Smooth muscle cell (in vitro differentiated cells): ENCODE results near the gene PLXNB3. TPM values are rescaled to one million over a fixed set of nuclear protein-coding genes. Genes with fewer than 3 reads are reported as not detected.

Experiments
- DNase-seq: peaks from one replicate; lab custom pipeline; 2025; ENCODE audit not compliant: unreplicated experiment; lab: John Stamatoyannopoulos, UW
- H2AFZ ChIP-seq: fragments of 200-600 bp; sonication (generic); 2 replicates; pipeline ENCODE4 v1.6.0; 2016; ENCODE audit warnings: antibody characterized with exemption, low read depth, mild to moderate bottlenecking
- H3F3A ChIP-seq: fragments of 200-600 bp; sonication (generic); 2 replicates; pipeline ENCODE4 v1.6.0; 2017; ENCODE audit warnings: antibody characterized with exemption, low read depth
- H3K27ac ChIP-seq: fragments of 200-600 bp; sonication (generic); 2 replicates; pipeline ENCODE4 v1.5.1; 2016; ENCODE audit warnings: low read depth, mild to moderate bottlenecking
- H3K27me3 ChIP-seq: fragments of 200-600 bp; sonication (generic); 2 replicates; pipeline ENCODE4 v1.6.1; 2016; ENCODE audit warnings: low read depth, mild to moderate bottlenecking
- H3K36me3 ChIP-seq: fragments of 200-600 bp; sonication (generic); 2 replicates; pipeline ENCODE4 v1.5.1; 2016; ENCODE audit warnings: low read depth
- H3K4me1 ChIP-seq: fragments of 200-600 bp; sonication (generic); 2 replicates; pipeline ENCODE4 v1.5.1; 2016; ENCODE audit warnings: low read depth
- H3K4me2 ChIP-seq: fragments of 200-600 bp; sonication (generic); 2 replicates; pipeline ENCODE4 v1.6.0; 2016; ENCODE audit warnings: mild to moderate bottlenecking
- H3K4me3 ChIP-seq: fragments of 200-600 bp; sonication (generic); 2 replicates; pipeline ENCODE4 v1.5.1; 2016; ENCODE audit warnings: mild to moderate bottlenecking
- H3K79me2 ChIP-seq: fragments of 200-600 bp; sonication (generic); 2 replicates; pipeline ENCODE4 v1.6.0; 2016; ENCODE audit warnings: low read depth, mild to moderate bottlenecking
- H3K9ac ChIP-seq: fragments of 200-600 bp; sonication (generic); 2 replicates; pipeline ENCODE4 v1.6.0; 2016; ENCODE audit warnings: low read depth
- H3K9me3 ChIP-seq: fragments of 200-600 bp; sonication (generic); replicated peaks from 2 replicates; pipeline ENCODE4 v1.5.1; 2016; ENCODE audit warnings: low read depth
- H4K20me1 ChIP-seq: fragments of 200-600 bp; sonication (generic); 2 replicates; pipeline ENCODE4 v1.6.0; 2016; ENCODE audit warnings: low read depth
- CTCF ChIP-seq: fragments of 200-600 bp; sonication (generic); IDR thresholded peaks from 2 replicates; pipeline ENCODE4 v1.5.1; 2017; ENCODE audit warnings: borderline replicate concordance, mild to moderate bottlenecking, antibody characterized with exemption; ENCODE audit not compliant: insufficient read depth, poor library complexity, severe bottlenecking
- WGBS: methylation state at CpG from one replicate; pipeline ENCODE4 v1.1.7; 2016; ENCODE audit warnings: low lambda C conversion rate; 5-methylcytosine and 5-hydroxymethylcytosine counted together
- polyA plus RNA-seq: library from polyadenylated mRNA; unstranded; fragments of >200 nt; fragmentation: Nextera tagmentation; extraction: Ambion mirVana; gene quantifications from 2 replicates; pipeline ENCODE4 v1.2.1, GENCODE V29; 2016
- total RNA-seq: library from RNA; depleted of rRNA; stranded (reverse); fragments of >200 nt; gene quantifications from 2 replicates; pipeline ENCODE4 v1.2.3, GENCODE V29; 2014

The PLXNB3 gene
- total and polyA plus RNA-seq, 2 experiments from 2014 or later, result 0.58 to 3.9 TPM

GRCh38 chrX:153786669-153787068 lies 22.6 kb downstream of the PLXNB3 start:
- Histone ChIP-seq H3K27ac (no peak overlapping the region), H3K9me3 (no peaks in the 10 kb centered on the region), H3K4me2 (no peak overlapping the region), H3K27me3 (no peaks in the 10 kb centered on the region), H3K4me1 (no peaks in the 10 kb centered on the region), H3K36me3 (no peaks in the 10 kb centered on the region), H3F3A (no peaks in the 10 kb centered on the region), H2AFZ (no peak overlapping the region), H4K20me1 (no peaks in the 10 kb centered on the region), H3K4me3 (no peak overlapping the region), H3K79me2 (peaks cover 7% of the 10 kb centered on the region), H3K9ac (no peak overlapping the region)
- no peak for TF ChIP-seq CTCF
- WGBS, result 95% methylated on average over 15 of the region's 15 CpGs
- no peak for DNase-seq

GRCh38 chrX:153789654-153790053 lies 25.6 kb downstream of the PLXNB3 start:
- Histone ChIP-seq H3K27me3 (no peaks in the 10 kb centered on the region), H3K27ac (no peak overlapping the region), H4K20me1 (no peaks in the 10 kb centered on the region), H3F3A (no peaks in the 10 kb centered on the region), H2AFZ (no peak overlapping the region), H3K4me2 (no peak overlapping the region), H3K4me3 (no peak overlapping the region), H3K79me2 (peaks cover 20% of the 10 kb centered on the region), H3K4me1 (no peaks in the 10 kb centered on the region), H3K9ac (no peak overlapping the region), H3K36me3 (no peaks in the 10 kb centered on the region), H3K9me3 (no peaks in the 10 kb centered on the region)
- TF ChIP-seq CTCF, result no peak
- DNase-seq, result no peak
- 92% methylated on average over 12 of the region's 12 CpGs for WGBS

GRCh38 chrX:153791104-153791852 lies 27.2 kb downstream of the PLXNB3 start:
- no peak for DNase-seq
- H2AFZ ChIP-seq, result no peak overlapping the region
- WGBS, result 89% methylated on average over 17 of the region's 17 CpGs
- TF ChIP-seq CTCF, result no peak
- no peak overlapping the region for H3K9ac ChIP-seq
- H3K4me1 ChIP-seq, result no peaks in the 10 kb centered on the region
- no peaks in the 10 kb centered on the region for H3F3A ChIP-seq
- no peak overlapping the region for H3K4me2 ChIP-seq
- no peak overlapping the region for H3K27ac ChIP-seq
- peaks cover 32% of the 10 kb centered on the region for H3K79me2 ChIP-seq
- H3K9me3 ChIP-seq, result no peaks in the 10 kb centered on the region
- H3K4me3 ChIP-seq, result no peak overlapping the region
- H3K36me3 ChIP-seq, result no peaks in the 10 kb centered on the region
- no peaks in the 10 kb centered on the region for H4K20me1 ChIP-seq
- no peaks in the 10 kb centered on the region for H3K27me3 ChIP-seq

GRCh38 chrX:153792368-153792767 lies 28.3 kb downstream of the PLXNB3 start:
- Histone ChIP-seq H3K4me3 (no peak overlapping the region), H3K79me2 (peaks cover 32% of the 10 kb centered on the region), H3K4me2 (no peak overlapping the region)

More at GRCh38 chrX:153792368-153792767, 28.3 kb downstream of the PLXNB3 start:
- H3K9ac ChIP-seq, result no peak overlapping the region
- no peaks in the 10 kb centered on the region for H3K4me1 ChIP-seq
- no peaks in the 10 kb centered on the region for H3K27me3 ChIP-seq
- no peaks in the 10 kb centered on the region for H3K9me3 ChIP-seq
- 88% methylated on average over 6 of the region's 6 CpGs for WGBS
- no peak overlapping the region for H3K27ac ChIP-seq
- no peak overlapping the region for H2AFZ ChIP-seq
- DNase-seq, result no peak
- H3K36me3 ChIP-seq, result no peaks in the 10 kb centered on the region
- TF ChIP-seq CTCF, result no peak
- no peaks in the 10 kb centered on the region for H4K20me1 ChIP-seq
- no peaks in the 10 kb centered on the region for H3F3A ChIP-seq
